ENCODE measurements around the gene SNRNP25. TPM values are rescaled to one million over a fixed set of nuclear protein-coding genes. Genes with fewer than 3 reads are reported as not detected.

SNRNP25 gene
- total and polyA plus RNA-seq, 4 experiments from 2014 or later, result 10.0 to 20.1 (median 11.3) TPM

- H3K27me3 Mint-ChIP-seq, result peaks cover 10 to 11% of the 10 kb centered on the region in 2 donors
- no peak overlapping the region for H3K4me3 ChIP-seq (ENCODE audit: low read length in 2 of 2)
- peaks cover 0 to 1% (median 0%) of the 10 kb centered on the region in 8 donors for H3K9me3 Mint-ChIP-seq
- no peak overlapping the region for H3K27ac Mint-ChIP-seq
- H3K27me3 ChIP-seq (ENCODE audit: insufficient read depth, low read length), result peaks cover 13% of the 10 kb centered on the region
- H3K27ac ChIP-seq (ENCODE audit: low read depth, low read length), result no peak overlapping the region
- intact Hi-C loops (cut with micrococcal nuclease), result no loop called here
- peaks cover 5 to 12% (median 7%) of the 10 kb centered on the region in 4 donors for H3K4me1 Mint-ChIP-seq
- no peaks in the 10 kb centered on the region for H3K9me3 ChIP-seq (ENCODE audit: control insufficient read depth in 1 of 2, low read length in 2 of 2)
- H3K4me3 Mint-ChIP-seq, result no peak overlapping the region
- H3K36me3 ChIP-seq (ENCODE audit: insufficient read depth, low read length), result no peaks in the 10 kb centered on the region
- H3K36me3 Mint-ChIP-seq, result no peaks in the 10 kb centered on the region
- no peaks in the 10 kb centered on the region for H3K4me1 ChIP-seq (ENCODE audit: insufficient read depth, low read length)
- CTCF ChIA-PET (ENCODE audit: partially characterized antibody), result interaction anchor here (0.8 to 1.5 kb wide), 4 partner anchors 13 to 113 kb away, joined by 3 to 8 read pairs (median 4); no protein-coding TSS in a partner anchor
- POLR2A ChIA-PET (ENCODE audit: partially characterized antibody), result no interaction called here
- DNase-seq, result no peak
Measured at GRCh38 chr16:69181-69580, 15.6 kb downstream of the SNRNP25 start.

- Histone ChIP-seq H3K4me1 (ENCODE audit: insufficient read depth, low read length) (peaks cover 4% of the 10 kb centered on the region), H3K27me3 (ENCODE audit: insufficient read depth, low read length) (peaks cover 13% of the 10 kb centered on the region), H3K4me3 (ENCODE audit: low read length in 2 of 2) (no peak overlapping the region), H3K9me3 (ENCODE audit: control insufficient read depth in 1 of 2, low read length in 2 of 2) (no peaks in the 10 kb centered on the region), H3K27ac (ENCODE audit: low read depth, low read length) (no peak overlapping the region), H3K36me3 (ENCODE audit: insufficient read depth, low read length) (no peaks in the 10 kb centered on the region)
- Mint-ChIP-seq H3K36me3 (no peaks in the 10 kb centered on the region), H3K4me3 (no peak overlapping the region), H3K27ac (no peak overlapping the region), H3K9me3 (peaks cover 0 to 1% (median 0%) of the 10 kb centered on the region in 8 donors), H3K27me3 (peaks cover 9 to 13% of the 10 kb centered on the region in 2 donors), H3K4me1 (peaks cover 4 to 11% (median 6%) of the 10 kb centered on the region in 4 donors)
- no peak for DNase-seq
- intact Hi-C loops (cut with micrococcal nuclease), result no loop called here
- ChIA-PET POLR2A (ENCODE audit: partially characterized antibody) (no interaction called here), CTCF (ENCODE audit: partially characterized antibody) (interaction anchor here (0.9 to 1.1 kb wide), 2 partner anchors 25 to 36 kb away, joined by 3 to 8 read pairs; no protein-coding TSS in a partner anchor)
Measured at GRCh38 chr16:71210-71539, 17.5 kb downstream of the SNRNP25 start.

GRCh38 chr16:71540-72401 lies 18.1 kb downstream of the SNRNP25 start:
- Mint-ChIP-seq H3K36me3 (no peaks in the 10 kb centered on the region), H3K27ac (no peak overlapping the region), H3K27me3 (peaks cover 9 to 13% of the 10 kb centered on the region in 2 donors), H3K4me1 (peaks cover 8 to 17% (median 11%) of the 10 kb centered on the region in 4 donors), H3K4me3 (no peak overlapping the region), H3K9me3 (peaks cover 0 to 1% (median 0%) of the 10 kb centered on the region in 8 donors)
- CTCF ChIA-PET (ENCODE audit: partially characterized antibody), result interaction anchor here (0.9 kb wide), 1 partner anchor 35 kb away, joined by 3 read pairs; no protein-coding TSS in a partner anchor
- Histone ChIP-seq H3K36me3 (ENCODE audit: insufficient read depth, low read length) (no peaks in the 10 kb centered on the region), H3K4me1 (ENCODE audit: insufficient read depth, low read length) (peaks cover 10% of the 10 kb centered on the region), H3K27me3 (ENCODE audit: insufficient read depth, low read length) (peaks cover 13% of the 10 kb centered on the region), H3K4me3 (ENCODE audit: low read length in 2 of 2) (no peak overlapping the region), H3K27ac (ENCODE audit: low read depth, low read length) (no peak overlapping the region), H3K9me3 (ENCODE audit: control insufficient read depth in 1 of 2, low read length in 2 of 2) (no peaks in the 10 kb centered on the region)
- POLR2A ChIA-PET (ENCODE audit: partially characterized antibody), result no interaction called here
- intact Hi-C loops (cut with micrococcal nuclease), result no loop called here
- no peak for DNase-seq

GRCh38 chr16:72561-73548 lies 19.2 kb downstream of the SNRNP25 start, which contains the start of gene RHBDF1:
RHBDF1 (minus strand) TSS chr16:72631; CDS start chr16:65015, 7,616 bp downstream.
- Histone ChIP-seq H3K36me3 (ENCODE audit: insufficient read depth, low read length) (no peaks in the 10 kb centered on the region), H3K4me1 (ENCODE audit: insufficient read depth, low read length) (peaks cover 18% of the 10 kb centered on the region), H3K27me3 (ENCODE audit: insufficient read depth, low read length) (peaks cover 13% of the 10 kb centered on the region), H3K27ac (ENCODE audit: low read depth, low read length) (no peak within 1 kb of the TSS), H3K9me3 (ENCODE audit: control insufficient read depth in 1 of 2, low read length in 2 of 2) (no peaks in the 10 kb centered on the region), H3K4me3 (ENCODE audit: low read length in 2 of 2) (no peak within 1 kb of the TSS)
- DNase-seq, result peak in 1 of 5 donors; percentile 10
- ChIA-PET POLR2A (ENCODE audit: partially characterized antibody) (no interaction called here), CTCF (ENCODE audit: partially characterized antibody) (no interaction called here)
- Mint-ChIP-seq H3K9me3 (peaks cover 0 to 1% (median 0%) of the 10 kb centered on the region in 8 donors), H3K27ac (peak within 1 kb of the TSS in 1 of 7 donors; percentile 58), H3K4me1 (peaks cover 10 to 25% (median 16%) of the 10 kb centered on the region in 4 donors), H3K4me3 (peak within 1 kb of the TSS in 7 of 8 donors; percentile 51 to 84 (median 68)), H3K27me3 (peaks cover 9 to 13% of the 10 kb centered on the region in 2 donors), H3K36me3 (no peaks in the 10 kb centered on the region)
- intact Hi-C loops (cut with micrococcal nuclease), result no loop called here

GRCh38 chr16:74051-74746 lies 20.6 kb downstream of the SNRNP25 start:
- peaks cover 10 to 33% (median 23%) of the 10 kb centered on the region in 4 donors for H3K4me1 Mint-ChIP-seq
- peak in 1 of 5 donors; percentile 20 for DNase-seq
- intact Hi-C loops (cut with micrococcal nuclease), result no loop called here
- peaks cover 0 to 1% (median 0%) of the 10 kb centered on the region in 8 donors for H3K9me3 Mint-ChIP-seq
- H3K27me3 Mint-ChIP-seq, result peaks cover 9 to 13% of the 10 kb centered on the region in 2 donors
- Histone ChIP-seq H3K36me3 (ENCODE audit: insufficient read depth, low read length) (no peaks in the 10 kb centered on the region), H3K4me1 (ENCODE audit: insufficient read depth, low read length) (peaks cover 25% of the 10 kb centered on the region), H3K27me3 (ENCODE audit: insufficient read depth, low read length) (peaks cover 13% of the 10 kb centered on the region), H3K4me3 (ENCODE audit: low read length in 2 of 2) (no peak overlapping the region), H3K9me3 (ENCODE audit: control insufficient read depth in 1 of 2, low read length in 2 of 2) (no peaks in the 10 kb centered on the region), H3K27ac (ENCODE audit: low read depth, low read length) (no peak overlapping the region)
- CTCF ChIA-PET (ENCODE audit: partially characterized antibody), result interaction anchor here (2.4 kb wide), 1 partner anchor 9 kb away, joined by 18 read pairs; no protein-coding TSS in a partner anchor
- H3K27ac Mint-ChIP-seq, result peak overlapping the region in 1 of 7 donors; percentile 74
- H3K36me3 Mint-ChIP-seq, result no peaks in the 10 kb centered on the region
- peak overlapping the region in 1 of 8 donors; percentile 36 for H3K4me3 Mint-ChIP-seq
- POLR2A ChIA-PET (ENCODE audit: partially characterized antibody), result no interaction called here

- Histone ChIP-seq H3K36me3 (ENCODE audit: insufficient read depth, low read length) (peaks cover 4% of the 10 kb centered on the region), H3K4me3 (ENCODE audit: low read length in 2 of 2) (no peak overlapping the region), H3K9me3 (ENCODE audit: control insufficient read depth in 1 of 2, low read length in 2 of 2) (no peaks in the 10 kb centered on the region), H3K27ac (ENCODE audit: low read depth, low read length) (no peak overlapping the region), H3K27me3 (ENCODE audit: insufficient read depth, low read length) (peaks cover 13% of the 10 kb centered on the region), H3K4me1 (ENCODE audit: insufficient read depth, low read length) (peaks cover 26% of the 10 kb centered on the region)
- ChIA-PET POLR2A (ENCODE audit: partially characterized antibody) (no interaction called here), CTCF (ENCODE audit: partially characterized antibody) (interaction anchor here (2.4 kb wide), 1 partner anchor 10 kb away, joined by 18 read pairs; no protein-coding TSS in a partner anchor)
- H3K4me3 Mint-ChIP-seq, result peak overlapping the region in 2 of 8 donors; percentile 6 to 62
- H3K27ac Mint-ChIP-seq, result peak overlapping the region in 2 of 7 donors; percentile 32 to 68
- H3K9me3 Mint-ChIP-seq, result peaks cover 0 to 1% (median 0%) of the 10 kb centered on the region in 8 donors
- no peak for DNase-seq
- H3K27me3 Mint-ChIP-seq, result peaks cover 9 to 13% of the 10 kb centered on the region in 2 donors
- H3K36me3 Mint-ChIP-seq, result no peaks in the 10 kb centered on the region
- intact Hi-C loops (cut with micrococcal nuclease), result no loop called here
- peaks cover 13 to 39% (median 27%) of the 10 kb centered on the region in 4 donors for H3K4me1 Mint-ChIP-seq
Measured at GRCh38 chr16:74747-75334, 21.2 kb downstream of the SNRNP25 start.

Measured in CD4-positive, alpha-beta memory T cell (primary cell).